Ramos (cell line): Measurements from ENCODE around the gene PODNL1.
"Not testable (repeated sequence)": the region's sequence is repeated elsewhere in the genome, so short reads cannot be mapped to it uniquely, and the experiment has no call there.

Experiments
- in situ Hi-C: fragments of 300-500 bp; cut with MboI; formaldehyde crosslinking; loops from one replicate; pipeline ENCODE4 v1.14.3; 2022; ENCODE audit warnings: low sequenced_read_pairs; ENCODE audit not compliant: unreplicated experiment

Gene PODNL1

DNA sequence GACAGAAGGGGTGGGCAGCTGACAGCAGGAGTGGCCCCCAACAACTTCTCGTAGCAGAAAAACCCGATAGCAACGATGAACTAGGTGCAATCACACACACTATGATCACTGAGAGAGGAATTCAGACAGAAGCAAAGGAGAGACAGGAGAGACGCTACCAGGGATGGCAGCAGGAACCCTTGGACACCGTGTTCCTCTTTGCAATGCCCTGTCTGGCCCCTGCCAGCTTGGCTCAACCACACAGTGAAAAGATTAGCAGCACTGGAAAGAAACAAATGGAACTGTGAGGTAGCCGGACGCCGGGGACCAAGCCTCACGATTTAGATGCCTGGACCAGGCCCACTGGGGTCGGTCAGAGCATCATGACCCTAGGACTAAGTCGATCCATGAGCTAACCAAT lies 37.7 kb upstream of the PODNL1 start:
- in situ Hi-C loops: no loop called here

GRCh38 chr19:13974073-13974472 lies 35.9 kb upstream of the PODNL1 start:
- in situ Hi-C loops: no loop called here

DNA sequence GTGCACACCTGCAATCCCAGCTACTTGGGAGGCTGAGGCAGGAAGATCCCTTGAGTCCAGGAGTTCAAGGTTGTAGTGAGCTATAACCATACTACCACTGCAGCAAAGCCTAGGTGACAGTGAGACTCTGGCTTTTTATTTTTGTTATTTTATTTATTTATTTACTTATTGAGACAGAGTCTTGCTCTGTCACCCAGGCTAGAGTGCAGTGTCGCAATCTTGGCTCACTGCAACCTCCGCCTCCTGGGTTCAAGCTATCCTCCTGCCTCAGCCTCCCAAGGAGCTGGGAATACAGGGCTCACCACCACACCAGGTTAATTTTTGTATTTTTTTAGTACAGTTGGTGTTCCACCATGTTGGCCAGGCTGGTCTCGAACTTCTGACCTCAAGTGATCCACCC lies 35.3 kb upstream of the PODNL1 start:
- in situ Hi-C loops: not testable (repeated sequence)

DNA sequence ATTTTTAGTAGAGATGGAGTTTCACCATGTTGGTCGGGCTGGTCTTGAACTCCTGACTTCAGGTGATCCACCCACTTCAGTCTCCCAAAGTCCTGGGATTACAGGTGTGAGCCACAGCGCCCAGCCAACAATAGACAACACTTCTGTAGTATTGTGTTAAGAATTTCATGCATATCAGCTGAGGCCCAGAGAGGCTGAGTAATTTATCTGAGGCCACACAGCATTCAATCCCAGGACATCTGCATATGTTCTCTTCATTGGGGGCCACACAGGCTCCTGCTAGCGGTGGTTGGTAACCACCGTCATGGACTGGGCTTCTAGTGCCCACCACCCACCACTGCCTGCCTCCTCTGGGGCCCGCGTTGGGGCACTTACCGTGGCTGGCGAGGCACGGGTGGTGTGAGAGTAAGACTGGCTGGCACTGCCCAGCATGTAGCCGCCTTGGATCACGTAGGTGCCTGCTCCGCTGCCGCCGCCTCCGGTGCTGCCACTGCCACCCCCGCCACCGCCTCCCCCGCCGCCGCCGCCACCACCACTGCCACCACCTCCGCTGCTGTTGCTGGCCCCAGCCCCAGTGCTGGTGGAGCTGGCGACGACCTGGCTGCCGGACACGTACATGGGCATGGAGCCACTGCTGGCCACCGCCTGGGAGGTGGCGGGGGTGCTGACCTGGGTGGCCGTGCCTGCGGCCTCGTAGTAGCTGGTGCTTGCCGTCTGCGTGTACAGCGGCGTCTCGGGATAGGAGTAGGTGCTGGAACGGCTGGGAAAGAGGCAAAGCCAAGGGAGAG lies 34.3 kb upstream of the PODNL1 start:
- in situ Hi-C loops: no loop called here

- in situ Hi-C loops: not testable (repeated sequence)
Observed at GRCh38 chr19:13971868-13972267, 33.7 kb upstream of the PODNL1 start.

- in situ Hi-C loops: no loop called here
Observed at GRCh38 chr19:13969897-13970296, 31.7 kb upstream of the PODNL1 start.

GRCh38 chr19:13968999-13969398 lies 30.8 kb upstream of the PODNL1 start:
- in situ Hi-C loops: no loop called here

GRCh38 chr19:13968383-13968935 lies 30.2 kb upstream of the PODNL1 start:
- in situ Hi-C loops: no loop called here

GRCh38 chr19:13967206-13967605 lies 29.0 kb upstream of the PODNL1 start:
- in situ Hi-C loops: not testable (repeated sequence)

DNA sequence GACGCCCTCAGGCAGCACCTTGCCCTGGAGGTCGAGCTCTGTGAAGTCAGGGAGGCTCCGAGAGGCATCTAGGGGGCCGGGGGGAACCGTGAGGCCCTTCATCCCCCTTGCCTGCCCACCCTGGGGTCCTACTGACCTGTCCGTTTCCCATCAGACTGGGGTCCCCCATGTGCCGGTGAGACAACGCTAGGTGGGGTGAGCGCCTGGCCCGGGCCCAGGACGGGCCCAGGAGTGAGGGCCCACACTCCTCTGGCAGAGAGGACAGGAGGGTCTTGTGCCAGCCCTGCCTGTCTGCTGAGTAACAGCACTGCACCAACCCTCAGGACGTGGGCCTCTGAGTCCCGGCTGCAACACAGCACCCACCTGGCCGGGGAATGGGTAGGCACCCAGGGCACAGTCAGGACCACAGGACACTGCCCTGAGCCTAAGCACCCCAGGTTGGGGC lies 28.5 kb upstream of the PODNL1 start:
- in situ Hi-C loops: no loop called here

GRCh38 chr19:13965926-13966683 lies 27.9 kb upstream of the PODNL1 start:
- in situ Hi-C loops: no loop called here

GRCh38 chr19:13965377-13965896 lies 27.2 kb upstream of the PODNL1 start:
- in situ Hi-C loops: no loop called here

GRCh38 chr19:13964776-13965175 lies 26.6 kb upstream of the PODNL1 start:
- in situ Hi-C loops: no loop called here

DNA sequence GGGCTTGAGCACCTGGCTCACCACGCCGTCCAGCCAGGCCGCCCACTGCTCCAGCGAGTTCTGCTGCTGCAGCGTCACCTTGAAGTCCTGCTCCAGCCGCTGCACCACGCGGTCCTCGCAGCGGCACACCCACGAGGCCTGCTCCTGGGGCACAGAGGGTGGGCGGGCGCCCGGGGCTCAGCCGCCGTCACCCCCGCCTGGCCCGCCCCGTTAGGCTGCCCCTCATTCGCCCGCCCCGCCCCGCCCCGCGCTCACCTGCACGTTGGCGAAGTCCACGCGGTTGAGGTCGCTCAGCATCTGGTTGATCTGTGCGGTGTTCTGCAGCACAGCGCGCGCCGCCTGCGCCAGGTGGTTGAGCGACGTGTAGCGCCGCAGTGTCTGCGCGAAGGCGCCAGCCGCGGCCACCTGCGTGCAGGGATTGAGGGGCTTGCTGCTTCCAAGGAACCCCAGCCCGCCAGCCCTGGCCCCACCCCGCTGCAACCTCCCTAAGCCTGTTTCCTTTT lies 25.4 kb upstream of the PODNL1 start:
- in situ Hi-C loops: no loop called here

DNA sequence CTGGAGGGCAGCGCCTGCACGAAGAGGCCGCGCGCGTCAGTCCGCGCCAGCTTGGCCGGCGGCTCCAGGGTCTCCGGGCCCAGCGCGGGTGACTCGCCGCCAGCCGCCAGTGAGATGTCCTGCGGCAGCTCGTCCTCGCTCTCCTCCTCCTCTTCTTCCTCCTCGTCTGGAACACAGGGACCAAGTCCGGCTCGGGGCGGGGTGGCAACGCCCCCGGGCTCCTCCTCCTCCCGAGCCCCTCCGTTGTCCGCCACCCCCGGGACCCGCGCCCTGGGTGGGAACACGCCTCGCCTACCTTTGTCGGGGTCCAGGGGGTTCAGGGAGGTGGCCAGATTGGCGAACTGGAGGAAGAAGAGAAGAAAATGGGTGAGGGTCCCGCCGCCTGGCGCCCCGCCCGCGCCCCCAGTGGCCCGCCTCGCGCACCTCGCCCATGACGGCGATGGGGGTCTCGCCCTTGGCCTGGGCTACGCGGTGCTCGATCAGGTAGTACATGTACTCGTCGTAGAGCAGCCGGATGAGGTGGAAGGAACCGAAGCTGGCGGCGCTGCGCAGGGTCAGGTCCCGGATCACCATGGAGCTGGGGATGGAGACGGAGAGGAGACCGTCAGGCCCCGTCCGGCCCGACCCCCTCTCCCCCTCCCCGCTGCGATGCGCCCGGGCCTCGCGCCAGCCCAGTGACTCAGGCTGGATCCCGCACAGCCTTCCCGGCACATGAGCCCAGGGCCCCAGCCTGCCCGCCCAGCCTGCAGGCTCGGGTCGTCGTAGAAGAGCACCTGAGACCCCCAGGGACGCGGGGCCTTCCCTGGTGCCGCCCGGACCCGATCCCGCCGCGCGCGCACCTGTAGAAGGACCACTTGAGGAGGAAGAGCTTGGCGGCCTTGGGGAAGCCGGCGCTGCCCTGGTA lies 24.7 kb upstream of the PODNL1 start:
- in situ Hi-C loops: no loop called here

DNA sequence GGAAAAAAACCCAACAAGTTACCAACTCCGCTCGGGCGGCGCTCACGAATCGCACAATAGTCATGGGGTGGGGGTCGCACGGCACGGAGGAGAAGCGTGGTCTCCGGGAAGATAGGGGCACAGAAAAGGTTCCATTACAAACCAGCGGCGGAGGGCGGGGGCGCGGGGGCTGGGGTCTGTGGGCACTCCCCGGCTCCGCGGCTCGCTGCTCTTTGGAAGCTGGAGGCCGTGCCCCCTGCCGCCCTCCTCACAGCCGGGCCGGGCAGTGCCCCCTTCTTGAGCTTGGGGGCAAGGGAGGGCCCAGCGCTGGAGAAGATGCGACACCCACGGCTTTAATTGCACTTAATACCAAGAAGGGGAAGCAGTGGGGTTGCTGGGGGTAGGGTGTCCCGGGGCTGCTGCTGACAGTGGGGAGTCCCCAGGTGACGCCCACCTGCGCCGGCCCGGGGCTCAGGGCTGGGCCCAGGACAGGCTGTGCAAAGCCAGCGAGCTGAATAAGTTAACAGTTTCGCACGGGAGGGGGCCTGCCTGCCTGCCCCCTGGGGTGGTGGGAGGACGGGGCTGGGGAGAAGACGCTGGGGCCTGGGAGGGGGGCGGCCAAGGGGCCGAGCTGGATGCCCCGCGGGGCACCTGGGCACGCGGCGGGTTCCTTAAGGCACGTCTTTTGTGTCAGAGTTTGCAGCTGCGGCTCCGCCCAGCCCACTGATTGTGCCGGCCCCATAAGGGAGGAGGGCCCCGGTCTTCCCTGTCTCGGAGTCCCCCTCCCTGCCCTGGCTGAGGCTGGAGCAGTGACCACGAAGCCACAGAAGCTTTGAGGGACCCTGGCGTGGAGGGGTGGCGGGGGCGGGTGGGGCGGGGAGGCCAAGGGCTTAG lies 23.8 kb upstream of the PODNL1 start:
- in situ Hi-C loops: no loop called here

DNA sequence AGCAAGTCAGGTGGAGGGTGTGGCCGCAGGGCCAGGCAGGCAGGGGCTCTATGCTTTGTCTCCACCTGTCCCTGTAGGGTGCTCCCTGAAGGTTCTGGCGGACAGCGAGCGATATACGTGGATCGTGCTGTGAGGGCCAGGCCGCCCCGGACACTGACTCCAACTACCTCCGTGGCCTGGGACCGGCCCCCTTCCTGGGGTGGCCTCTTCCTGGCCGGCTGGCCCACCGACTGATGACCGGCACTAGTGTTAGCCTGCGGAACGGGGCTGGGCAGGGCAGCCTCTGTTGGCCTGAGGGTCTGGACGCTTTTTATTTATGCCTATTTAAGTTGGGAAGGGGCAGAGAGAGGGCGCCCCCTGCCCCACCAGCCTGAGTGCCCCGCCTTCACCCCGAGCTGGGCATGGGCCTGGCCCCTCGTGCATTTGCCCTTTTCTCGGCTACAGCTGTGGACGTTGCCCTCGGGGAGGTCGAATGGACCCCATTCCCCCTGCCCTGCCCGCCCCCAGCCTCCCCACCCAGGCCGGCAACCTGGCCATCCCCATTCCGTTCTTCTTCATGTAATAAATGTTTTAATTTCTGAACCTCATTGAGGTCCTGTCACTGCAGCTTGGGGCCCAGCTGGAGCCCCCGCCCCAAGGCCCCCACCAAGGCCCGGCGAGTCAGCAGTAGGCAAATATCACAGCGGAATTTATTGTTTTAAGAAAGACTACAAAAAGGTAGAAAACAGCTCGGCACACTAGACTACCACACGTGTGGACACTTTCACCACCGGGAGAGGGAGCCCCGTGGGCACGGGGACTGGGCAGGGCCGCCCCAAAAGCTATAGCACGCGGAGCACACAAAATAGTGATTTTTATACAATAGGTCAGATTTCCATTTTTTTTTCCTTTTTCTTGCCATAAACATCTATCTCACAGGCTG lies 22.9 kb upstream of the PODNL1 start:
- in situ Hi-C loops: no loop called here
